Neural crest cell (in vitro differentiated cells): ENCODE measurements around the gene PTPRE. TPM values are rescaled to one million over a fixed set of nuclear protein-coding genes. Genes with fewer than 3 reads are reported as not detected.
"Not testable (repeated sequence)": the region's sequence is repeated elsewhere in the genome, so short reads cannot be mapped to it uniquely, and the experiment has no call there.

Experiments used
- DNase-seq: peaks from one replicate; pipeline ENCODE4 v3.0.0; 2021; ENCODE audit warnings: low read depth, mixed read lengths, low spot score
- H3K27ac Mint-ChIP-seq: one replicate; pipeline ENCODE4 v1.8.0; 2021; ENCODE audit warnings: mild to moderate bottlenecking, mixed read lengths; ENCODE audit not compliant: unreplicated experiment
- H3K27me3 Mint-ChIP-seq: 2 replicates; pipeline ENCODE4 v1.8.0; 2021; ENCODE audit warnings: low read depth, mild to moderate bottlenecking, mixed read lengths
- H3K36me3 Mint-ChIP-seq: 2 replicates; pipeline ENCODE4 v1.8.0; 2021; ENCODE audit warnings: low read depth, mild to moderate bottlenecking, mixed read lengths
- H3K4me1 Mint-ChIP-seq: 2 replicates; pipeline ENCODE4 v1.8.0; 2021; ENCODE audit warnings: mixed read lengths
- H3K4me3 Mint-ChIP-seq: one replicate; pipeline ENCODE4 v1.8.0; 2021; ENCODE audit warnings: mild to moderate bottlenecking, mixed read lengths
- H3K9me3 Mint-ChIP-seq: 2 replicates; pipeline ENCODE4 v1.8.0; 2021; ENCODE audit warnings: mixed read lengths
- total RNA-seq: library from RNA; stranded (reverse); gene quantifications from 2 replicates; pipeline ENCODE4 v1.2.1, GENCODE V29; 2021
- TF ChIP-seq, protein P1 (sequence below): fragments of 200-600 bp; sonication (generic); conservative IDR thresholded peaks from 2 replicates; pipeline ENCODE4 v1.5.0; 2021; ENCODE audit warnings: antibody characterized with exemption, mild to moderate bottlenecking

The PTPRE gene
- total RNA-seq, 1 donor from 2014 or later: 2.3 TPM

DNA sequence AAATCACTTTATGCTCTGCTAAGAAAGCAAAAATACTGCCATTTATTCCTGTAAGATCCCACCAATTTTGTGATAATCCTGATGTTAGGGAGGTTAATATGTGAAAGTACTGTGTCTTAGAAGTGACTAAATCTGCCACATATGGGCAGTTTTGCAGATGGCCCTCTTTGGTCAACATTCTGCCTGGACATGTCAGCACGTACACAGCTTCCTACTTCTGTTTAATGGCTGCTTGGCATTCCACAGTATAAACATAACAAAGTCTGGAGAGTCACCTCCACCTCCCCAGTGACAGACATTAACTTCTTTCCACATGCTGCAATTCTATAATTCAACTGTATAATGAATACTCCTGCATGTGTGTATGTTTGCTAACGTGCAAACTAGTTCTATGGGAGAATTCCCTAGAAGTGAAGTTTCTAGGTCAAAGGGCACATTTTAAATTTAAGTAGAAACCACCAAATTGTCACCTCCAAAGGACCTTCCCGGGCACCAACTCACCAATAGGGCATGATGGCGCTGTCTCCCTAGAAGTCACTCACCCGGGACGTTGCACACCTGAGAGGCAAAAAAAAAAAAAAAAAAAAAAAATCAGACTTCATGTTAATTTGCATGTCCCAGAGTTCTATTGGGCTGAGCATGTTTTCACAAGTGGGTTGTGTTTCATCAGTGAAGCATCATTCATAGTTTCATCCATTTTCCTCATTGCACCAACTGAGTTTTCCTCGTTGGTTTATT lies 180.4 kb downstream of the PTPRE start:
- Mint-ChIP-seq H3K9me3 (no peaks in the 10 kb centered on the region), H3K27ac (no peak overlapping the region), H3K4me3 (no peak overlapping the region), H3K27me3 (peaks cover 5% of the 10 kb centered on the region), H3K4me1 (peaks cover 13% of the 10 kb centered on the region), H3K36me3 (no peaks in the 10 kb centered on the region)
- TF ChIP-seq, protein P1, sequence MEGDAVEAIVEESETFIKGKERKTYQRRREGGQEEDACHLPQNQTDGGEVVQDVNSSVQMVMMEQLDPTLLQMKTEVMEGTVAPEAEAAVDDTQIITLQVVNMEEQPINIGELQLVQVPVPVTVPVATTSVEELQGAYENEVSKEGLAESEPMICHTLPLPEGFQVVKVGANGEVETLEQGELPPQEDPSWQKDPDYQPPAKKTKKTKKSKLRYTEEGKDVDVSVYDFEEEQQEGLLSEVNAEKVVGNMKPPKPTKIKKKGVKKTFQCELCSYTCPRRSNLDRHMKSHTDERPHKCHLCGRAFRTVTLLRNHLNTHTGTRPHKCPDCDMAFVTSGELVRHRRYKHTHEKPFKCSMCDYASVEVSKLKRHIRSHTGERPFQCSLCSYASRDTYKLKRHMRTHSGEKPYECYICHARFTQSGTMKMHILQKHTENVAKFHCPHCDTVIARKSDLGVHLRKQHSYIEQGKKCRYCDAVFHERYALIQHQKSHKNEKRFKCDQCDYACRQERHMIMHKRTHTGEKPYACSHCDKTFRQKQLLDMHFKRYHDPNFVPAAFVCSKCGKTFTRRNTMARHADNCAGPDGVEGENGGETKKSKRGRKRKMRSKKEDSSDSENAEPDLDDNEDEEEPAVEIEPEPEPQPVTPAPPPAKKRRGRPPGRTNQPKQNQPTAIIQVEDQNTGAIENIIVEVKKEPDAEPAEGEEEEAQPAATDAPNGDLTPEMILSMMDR: no peak
- no peak for DNase-seq

DNA sequence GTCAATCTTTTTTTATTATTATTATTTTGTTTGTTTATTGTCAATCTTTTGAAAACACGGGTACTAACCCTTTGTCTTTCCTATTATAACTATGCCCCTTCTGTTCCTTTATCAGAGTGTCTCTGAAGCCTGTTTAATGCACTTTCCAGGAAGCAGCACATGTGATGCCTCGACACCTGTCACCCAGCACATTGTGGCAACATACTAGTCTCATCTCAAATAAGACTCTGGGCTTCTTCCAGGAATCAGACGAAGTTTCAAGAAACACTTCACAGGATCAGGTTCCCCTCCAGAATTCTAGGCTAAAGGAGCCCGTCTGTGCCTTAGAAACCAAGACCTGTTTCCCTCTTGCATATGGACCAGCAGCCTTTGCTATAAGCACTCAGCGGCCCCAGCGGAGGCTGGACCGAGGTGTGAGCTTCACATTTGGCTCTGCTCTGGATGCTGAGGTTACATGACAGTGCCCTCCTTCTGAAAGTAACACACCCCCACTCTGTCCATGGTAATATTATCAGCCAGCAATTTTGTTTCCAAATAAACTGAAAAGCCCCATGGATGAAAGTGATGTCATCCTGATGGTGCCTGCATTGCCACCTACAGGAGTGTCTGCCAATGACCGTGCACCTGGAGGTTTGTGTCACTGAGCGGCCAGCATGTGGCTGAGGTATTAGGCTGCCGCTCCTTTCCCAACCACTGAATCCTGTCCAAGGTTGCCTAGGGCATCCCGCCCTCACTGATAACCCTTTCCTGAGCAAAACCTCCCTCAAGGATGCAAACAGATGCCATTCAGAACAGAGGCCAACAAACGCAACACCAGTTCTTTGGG lies 181.2 kb downstream of the PTPRE start:
- Mint-ChIP-seq H3K4me3 (no peak overlapping the region), H3K9me3 (no peaks in the 10 kb centered on the region), H3K4me1 (peaks cover 13% of the 10 kb centered on the region), H3K36me3 (no peaks in the 10 kb centered on the region), H3K27me3 (peaks cover 5% of the 10 kb centered on the region), H3K27ac (no peak overlapping the region)
- DNase-seq: no peak
- TF ChIP-seq, protein P1: peak; percentile 16

DNA sequence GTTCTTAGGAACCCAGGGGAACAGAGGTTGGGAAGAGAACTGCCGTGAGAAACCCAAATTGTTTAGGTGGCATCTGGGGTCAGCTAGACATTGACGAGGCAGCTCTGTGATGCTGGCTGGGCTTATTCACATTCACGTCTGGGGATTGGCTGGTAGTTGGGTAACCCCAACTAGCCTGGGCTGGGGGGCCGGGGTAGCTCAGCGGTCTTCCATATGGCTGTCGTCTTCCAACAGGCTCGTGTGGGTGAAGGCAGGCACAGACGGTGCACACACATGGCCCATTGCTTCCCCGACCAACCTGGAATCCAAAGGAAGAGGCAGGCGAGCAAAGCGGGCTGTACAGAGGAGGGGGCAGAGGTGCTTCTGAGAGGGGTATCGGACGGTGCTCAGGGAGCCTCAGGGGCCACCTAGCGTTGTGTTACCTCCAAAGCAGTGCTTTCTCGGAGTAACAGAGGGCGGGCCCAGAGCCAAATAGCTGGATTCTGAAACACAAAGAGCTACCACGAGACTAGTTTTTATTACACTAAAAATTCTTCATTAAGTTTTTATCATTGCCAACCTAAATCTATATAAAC lies 184.8 kb downstream of the PTPRE start:
- Mint-ChIP-seq H3K9me3 (no peaks in the 10 kb centered on the region), H3K4me3 (no peak overlapping the region), H3K4me1 (no peaks in the 10 kb centered on the region), H3K27me3 (peaks cover 5% of the 10 kb centered on the region), H3K36me3 (peaks cover 5% of the 10 kb centered on the region), H3K27ac (no peak overlapping the region)
- DNase-seq: no peak
- TF ChIP-seq, protein P1: no peak

DNA sequence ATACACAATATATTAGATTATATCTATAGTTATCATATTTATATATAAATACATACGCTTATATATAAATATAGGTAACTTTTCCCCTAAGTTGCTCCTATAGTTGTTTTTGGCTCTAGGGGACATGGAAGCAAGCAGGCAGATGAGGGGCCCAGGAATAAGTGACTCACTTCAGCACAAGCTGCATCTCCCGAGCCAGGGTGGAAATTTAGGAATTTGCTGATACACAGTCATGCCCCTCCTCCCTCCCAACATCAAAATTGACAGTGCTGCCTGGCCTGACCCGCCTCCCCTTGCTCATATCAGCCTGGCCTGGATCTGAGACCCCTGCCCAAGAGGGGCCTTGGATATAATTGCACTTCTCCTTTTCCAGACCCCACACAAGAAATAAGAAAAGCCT lies 185.6 kb downstream of the PTPRE start:
- DNase-seq: no peak
- Mint-ChIP-seq H3K36me3 (peaks cover 6% of the 10 kb centered on the region), H3K4me3 (peak overlapping the region; percentile 10), H3K27me3 (peaks cover 5% of the 10 kb centered on the region), H3K9me3 (no peaks in the 10 kb centered on the region), H3K4me1 (no peaks in the 10 kb centered on the region), H3K27ac (no peak overlapping the region)
- TF ChIP-seq, protein P1: no peak

GRCh38 chr10:128094596-128094995 lies 187.7 kb downstream of the PTPRE start:
- not testable (repeated sequence) for H3K27ac Mint-ChIP-seq, H3K27me3 Mint-ChIP-seq, H3K4me1 Mint-ChIP-seq, H3K4me3 Mint-ChIP-seq, DNase-seq, H3K9me3 Mint-ChIP-seq
- H3K36me3 Mint-ChIP-seq: peaks cover 18% of the 10 kb centered on the region
